Mucosa of gallbladder (tissue), 1 donor: ENCODE results near the gene KLF16. TPM values are rescaled to one million over a fixed set of nuclear protein-coding genes. Genes with fewer than 3 reads are reported as not detected.

Experiments used
- DNase-seq: peaks from one replicate; pipeline ENCODE4 v3.0.0-alpha.2; 2020; ENCODE audit warnings: low spot score
- total RNA-seq: library from RNA; stranded (reverse); gene quantifications from one replicate; pipeline ENCODE4 v1.2.1, GENCODE V29; 2021
- donor health status: DM: no; HTN: no; CAD: no.

KLF16 gene
- total RNA-seq, 1 donor from 2014 or later = 23.2 TPM

- DNase-seq = no peak
Observed at GRCh38 chr19:1807695-1808394, 55.5 kb downstream of the KLF16 start.

GRCh38 chr19:1807030-1807694 is 56.2 kb downstream of the KLF16 start:
- no peak for DNase-seq

- no peak for DNase-seq
Observed at GRCh38 chr19:1806184-1807029, 57.0 kb downstream of the KLF16 start.

- no peak for DNase-seq
Observed at GRCh38 chr19:1805401-1806183, 57.8 kb downstream of the KLF16 start.

- no peak for DNase-seq
Observed at GRCh38 chr19:1804858-1805257, 58.5 kb downstream of the KLF16 start.

Other genes with a start within 250 kb of the KLF16 start
- 83.0 TPM for gene TCF3, start 211.0 kb downstream of the KLF16 start, total RNA-seq
- gene ONECUT3, start 110.1 kb downstream of the KLF16 start, total RNA-seq = 6.3 TPM
- 2.9 TPM for gene ATP8B3, start 51.3 kb downstream of the KLF16 start, total RNA-seq
- 39.2 TPM for gene REXO1, start 15.1 kb downstream of the KLF16 start, total RNA-seq
- gene ABHD17A, start 21.9 kb upstream of the KLF16 start, total RNA-seq = 85.2 TPM
- gene ADAT3, start 41.8 kb upstream of the KLF16 start, total RNA-seq = 10.6 TPM
- gene SCAMP4, start 41.8 kb upstream of the KLF16 start, total RNA-seq = 89.3 TPM
- gene CSNK1G2, start 77.6 kb upstream of the KLF16 start, total RNA-seq = 77.5 TPM
- 92.2 TPM for gene BTBD2, start 152.1 kb upstream of the KLF16 start, total RNA-seq
- 246 TPM for gene MKNK2, start 187.7 kb upstream of the KLF16 start, total RNA-seq
- 59.0 TPM for gene MOB3A, start 232.7 kb upstream of the KLF16 start, total RNA-seq
- 11.5 TPM for gene IZUMO4, start 233.3 kb upstream of the KLF16 start, total RNA-seq